Natural killer cell (primary cell): ENCODE results near the gene TBCK. TPM values are rescaled to one million over a fixed set of nuclear protein-coding genes. Genes with fewer than 3 reads are reported as not detected.

Experiments
- ATAC-seq, 3 donors: fragments of 150-1000 bp in 2 of 3; fragments of 200-7000 bp in 1 of 3; cut with Tn5 transposase; 1 replicate in 1 of 3; 2 replicates in 2 of 3; pipeline ENCODE4 v1.10.0; 2021; ENCODE audit warnings: mild to moderate bottlenecking in 2 of 3, moderate library complexity in 2 of 3
- DNase-seq, 2 donors: peaks; one replicate each; pipeline versions ENCODE4 v3.0.0 to v3.0.0-alpha.2; 2013 to 2021; ENCODE audit warnings: mixed read lengths in 1 of 2
- H3K27ac ChIP-seq: one replicate; pipeline ENCODE4 v1.5.1; 2013; ENCODE audit warnings: mild to moderate bottlenecking, low read length
- H3K27me3 ChIP-seq: one replicate; pipeline ENCODE4 v1.6.1; 2013; ENCODE audit warnings: low read length; ENCODE audit not compliant: control insufficient read depth, insufficient read depth
- H3K36me3 ChIP-seq: one replicate; pipeline ENCODE4 v1.6.1; 2013; ENCODE audit warnings: low read length; ENCODE audit not compliant: control insufficient read depth, insufficient read depth
- H3K4me1 ChIP-seq: one replicate; pipeline ENCODE4 v1.6.1; 2013; ENCODE audit warnings: low read length; ENCODE audit not compliant: control insufficient read depth, insufficient read depth
- H3K4me3 ChIP-seq: one replicate; pipeline ENCODE4 v1.5.1; 2013; ENCODE audit warnings: low read length
- H3K9me3 ChIP-seq: one replicate; pipeline ENCODE4 v1.6.1; 2013; ENCODE audit warnings: low read length; ENCODE audit not compliant: control insufficient read depth, insufficient read depth
- H3K27ac Mint-ChIP-seq, 2 donors: one replicate each; pipeline ENCODE4 v1.8.0; 2022; ENCODE audit warnings: mild to moderate bottlenecking in 2 of 2, mixed read lengths in 2 of 2, moderate library complexity in 1 of 2
- H3K27me3 Mint-ChIP-seq, 2 donors: one replicate each; pipeline ENCODE4 v1.8.0; 2022; ENCODE audit warnings: low read depth in 2 of 2, mixed read lengths in 2 of 2
- H3K36me3 Mint-ChIP-seq: one replicate; pipeline ENCODE4 v1.8.0; 2022; ENCODE audit warnings: mixed read lengths
- H3K4me1 Mint-ChIP-seq, 2 donors: one replicate each; pipeline ENCODE4 v1.8.0; 2022; ENCODE audit warnings: mixed read lengths in 2 of 2
- H3K4me3 Mint-ChIP-seq: one replicate; pipeline ENCODE4 v1.8.0; 2022; ENCODE audit warnings: mild to moderate bottlenecking, moderate library complexity, mixed read lengths
- H3K9me3 Mint-ChIP-seq, 2 donors: one replicate each; pipeline ENCODE4 v1.8.0; 2022; ENCODE audit warnings: mixed read lengths in 2 of 2
- WGBS: methylation state at CpG from one replicate; pipeline ENCODE4 v1.1.7; 2013; ENCODE audit warnings: missing lambda C conversion rate; ENCODE audit not compliant: insufficient coverage; 5-methylcytosine and 5-hydroxymethylcytosine counted together
- intact Hi-C: fragments of 100-400 bp; cut with micrococcal nuclease; formaldehyde crosslinking; loops from one replicate; pipeline ENCODE4 v1.14.2; 2022
- total RNA-seq, 4 donors: library from RNA; stranded (reverse); fragments of 120-200 nt in 1 of 4; gene quantifications; one replicate each; pipeline versions ENCODE4 v1.2.3 to v1.2.4, GENCODE V29; 2013 to 2022
- TF ChIP-seq, protein P1 (sequence below): fragments of 200-600 bp; IDR thresholded peaks from one replicate; pipeline ENCODE4 v1.8.0; 2022; ENCODE audit warnings: antibody characterized with exemption

TBCK gene
- total RNA-seq, 3 donors from 2014 or later (not counting 1 experiment from before 2014, with no cell fraction given) = 49.5 to 78.5 (median 54.2) TPM

DNA sequence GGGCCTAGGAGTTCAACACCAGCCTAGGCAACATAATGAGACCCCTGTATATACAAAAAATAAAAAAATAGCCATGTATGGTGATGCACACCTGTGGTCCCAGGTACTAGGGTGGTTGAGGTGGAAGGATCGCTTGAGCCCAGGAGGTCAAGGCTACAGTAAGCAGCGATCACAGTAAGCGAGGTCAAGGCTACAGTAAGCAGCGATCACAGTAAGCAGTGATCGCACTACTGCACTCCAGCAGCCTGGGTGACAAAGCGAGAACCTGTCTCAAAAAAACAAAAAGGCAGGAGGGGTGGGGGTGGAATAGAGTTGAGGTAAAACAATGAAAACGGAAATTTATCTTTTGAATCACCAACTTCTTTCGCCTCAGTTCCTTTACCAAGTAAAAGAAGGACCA lies 29.4 kb downstream of the TBCK start:
- Histone ChIP-seq H3K27ac (no peak overlapping the region), H3K4me3 (no peak overlapping the region), H3K36me3 (peaks cover 11% of the 10 kb centered on the region), H3K4me1 (no peaks in the 10 kb centered on the region), H3K27me3 (no peaks in the 10 kb centered on the region), H3K9me3 (no peaks in the 10 kb centered on the region)
- Mint-ChIP-seq H3K27ac (no peak overlapping the region), H3K4me3 (no peak overlapping the region), H3K9me3 (no peaks in the 10 kb centered on the region), H3K36me3 (no peaks in the 10 kb centered on the region), H3K4me1 (peaks cover 0 to 5% of the 10 kb centered on the region in 2 donors), H3K27me3 (no peaks in the 10 kb centered on the region)
- intact Hi-C loops = no loop called here
- ATAC-seq = no peak
- WGBS = over 99% methylated on average over 7 of the region's 8 CpGs
- TF ChIP-seq, protein P1, sequence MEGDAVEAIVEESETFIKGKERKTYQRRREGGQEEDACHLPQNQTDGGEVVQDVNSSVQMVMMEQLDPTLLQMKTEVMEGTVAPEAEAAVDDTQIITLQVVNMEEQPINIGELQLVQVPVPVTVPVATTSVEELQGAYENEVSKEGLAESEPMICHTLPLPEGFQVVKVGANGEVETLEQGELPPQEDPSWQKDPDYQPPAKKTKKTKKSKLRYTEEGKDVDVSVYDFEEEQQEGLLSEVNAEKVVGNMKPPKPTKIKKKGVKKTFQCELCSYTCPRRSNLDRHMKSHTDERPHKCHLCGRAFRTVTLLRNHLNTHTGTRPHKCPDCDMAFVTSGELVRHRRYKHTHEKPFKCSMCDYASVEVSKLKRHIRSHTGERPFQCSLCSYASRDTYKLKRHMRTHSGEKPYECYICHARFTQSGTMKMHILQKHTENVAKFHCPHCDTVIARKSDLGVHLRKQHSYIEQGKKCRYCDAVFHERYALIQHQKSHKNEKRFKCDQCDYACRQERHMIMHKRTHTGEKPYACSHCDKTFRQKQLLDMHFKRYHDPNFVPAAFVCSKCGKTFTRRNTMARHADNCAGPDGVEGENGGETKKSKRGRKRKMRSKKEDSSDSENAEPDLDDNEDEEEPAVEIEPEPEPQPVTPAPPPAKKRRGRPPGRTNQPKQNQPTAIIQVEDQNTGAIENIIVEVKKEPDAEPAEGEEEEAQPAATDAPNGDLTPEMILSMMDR = no peak
- no peak for DNase-seq

DNA sequence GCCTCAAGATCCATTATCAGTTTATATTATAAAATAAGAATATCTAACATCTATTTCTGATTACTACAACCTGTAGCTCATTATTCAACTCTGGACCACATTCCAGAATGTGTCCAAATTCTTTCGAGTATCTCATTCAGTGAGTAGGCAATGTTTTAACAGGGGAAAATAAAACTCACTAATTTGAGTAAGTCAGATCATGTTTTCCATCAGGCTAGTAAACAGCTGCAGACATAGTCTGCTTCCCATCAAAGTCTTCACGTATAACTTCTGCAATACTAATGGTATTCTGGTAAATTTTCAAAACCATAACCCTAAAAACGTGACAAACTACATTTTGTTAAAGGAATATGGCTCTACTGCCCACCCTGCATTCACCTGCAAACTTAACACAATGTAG lies 31.8 kb downstream of the TBCK start:
- Histone ChIP-seq H3K27me3 (no peaks in the 10 kb centered on the region), H3K9me3 (no peaks in the 10 kb centered on the region), H3K27ac (no peak overlapping the region), H3K36me3 (peaks cover 5% of the 10 kb centered on the region), H3K4me3 (no peak overlapping the region), H3K4me1 (no peaks in the 10 kb centered on the region)
- DNase-seq (no peak), ATAC-seq (no peak)
- H3K27ac Mint-ChIP-seq = no peak overlapping the region
- no peaks in the 10 kb centered on the region for H3K27me3 Mint-ChIP-seq
- H3K4me1 Mint-ChIP-seq = peaks cover 0 to 5% of the 10 kb centered on the region in 2 donors
- no peak overlapping the region for H3K4me3 Mint-ChIP-seq
- no peaks in the 10 kb centered on the region for H3K36me3 Mint-ChIP-seq
- no peaks in the 10 kb centered on the region for H3K9me3 Mint-ChIP-seq
- TF ChIP-seq, protein P1 = no peak
- intact Hi-C loops = no loop called here
- WGBS = 97% methylated on average over 3 of the region's 3 CpGs

DNA sequence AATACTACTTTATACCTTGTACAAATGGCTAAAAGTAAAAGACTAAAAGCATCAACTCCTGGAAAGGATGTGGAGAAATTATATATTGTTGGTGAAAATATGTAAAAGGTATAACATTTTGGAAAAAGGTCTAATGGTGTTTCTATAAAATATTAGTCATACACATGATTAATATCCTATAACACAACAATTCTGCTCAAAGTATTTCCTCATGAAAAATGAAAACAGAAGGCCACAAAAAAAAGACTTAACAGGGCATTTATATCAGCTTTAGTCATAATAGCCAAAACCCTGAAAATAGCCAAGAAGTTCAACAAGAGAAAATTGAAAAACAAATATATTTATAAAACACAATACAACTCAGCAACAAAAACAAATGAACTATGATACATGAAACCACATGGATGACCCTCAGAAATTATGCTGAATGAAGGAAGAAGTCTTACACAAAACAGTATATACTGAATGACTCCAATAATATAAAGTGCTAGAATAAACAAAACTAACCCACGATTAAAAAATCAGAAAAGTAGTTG lies 38.8 kb downstream of the TBCK start:
- H3K27me3 ChIP-seq = no peaks in the 10 kb centered on the region
- intact Hi-C loops = no loop called here
- H3K4me1 ChIP-seq = no peaks in the 10 kb centered on the region
- H3K36me3 Mint-ChIP-seq = peaks cover 8% of the 10 kb centered on the region
- no peak overlapping the region for H3K4me3 Mint-ChIP-seq
- no peak overlapping the region for H3K4me3 ChIP-seq
- peaks cover 8 to 12% of the 10 kb centered on the region in 2 donors for H3K4me1 Mint-ChIP-seq
- H3K9me3 Mint-ChIP-seq = no peaks in the 10 kb centered on the region
- TF ChIP-seq, protein P1 = no peak
- H3K27me3 Mint-ChIP-seq = no peaks in the 10 kb centered on the region
- no peak overlapping the region for H3K27ac Mint-ChIP-seq
- no CpG with 5 or more reads among the region's 1 CpG for WGBS
- ATAC-seq (no peak), DNase-seq (no peak)
- no peaks in the 10 kb centered on the region for H3K9me3 ChIP-seq
- H3K36me3 ChIP-seq = no peaks in the 10 kb centered on the region
- no peak overlapping the region for H3K27ac ChIP-seq

DNA sequence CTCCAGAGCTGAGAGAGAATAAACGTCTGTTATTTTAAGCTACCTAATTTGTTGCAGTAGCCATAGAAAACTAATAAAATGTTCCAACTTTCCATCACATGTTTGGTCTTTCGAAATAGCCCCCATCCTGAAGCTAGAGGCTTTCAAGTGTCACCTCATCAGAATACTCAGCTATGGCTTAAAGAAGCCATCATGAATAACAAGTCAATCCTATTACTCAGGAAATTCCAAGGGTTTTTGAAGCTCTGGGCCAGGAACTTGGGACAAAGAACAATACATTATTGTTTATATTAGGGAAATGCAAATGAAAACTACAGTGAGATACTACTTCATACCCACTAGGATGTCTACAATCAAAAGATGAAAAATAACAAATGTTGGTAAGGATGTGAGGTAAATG lies 42.2 kb downstream of the TBCK start:
- Mint-ChIP-seq H3K36me3 (peaks cover 8% of the 10 kb centered on the region), H3K4me3 (no peak overlapping the region), H3K27ac (no peak overlapping the region), H3K4me1 (peaks cover 8 to 16% of the 10 kb centered on the region in 2 donors), H3K27me3 (no peaks in the 10 kb centered on the region), H3K9me3 (no peaks in the 10 kb centered on the region)
- intact Hi-C loops = no loop called here
- TF ChIP-seq, protein P1 = no peak
- no peaks in the 10 kb centered on the region for H3K27me3 ChIP-seq
- WGBS = 94% methylated on average over 2 of the region's 2 CpGs
- H3K4me3 ChIP-seq = no peak overlapping the region
- DNase-seq (no peak), ATAC-seq (no peak)
- no peaks in the 10 kb centered on the region for H3K9me3 ChIP-seq
- no peaks in the 10 kb centered on the region for H3K36me3 ChIP-seq
- no peak overlapping the region for H3K27ac ChIP-seq
- H3K4me1 ChIP-seq = no peaks in the 10 kb centered on the region
